Vagina (tissue), 2 donors: ENCODE data around the gene OSBPL10.

Experiments used
- POLR2A ChIP-seq, 2 donors: fragments of 450-650 bp; IDR thresholded peaks; one replicate each; pipeline ENCODE4 v1.6.1; 2017; ENCODE audit warnings: antibody characterized with exemption in 2 of 2, mild to moderate bottlenecking in 2 of 2, moderate library complexity in 2 of 2
- POLR2AphosphoS5 ChIP-seq, 2 donors: sonication (generic); formaldehyde crosslinking; IDR thresholded peaks; one replicate each; pipeline ENCODE4 v1.9.0; 2017; ENCODE audit warnings: antibody characterized with exemption in 2 of 2, mild to moderate bottlenecking in 2 of 2, low read depth in 1 of 2; ENCODE audit not compliant: insufficient read depth in 1 of 2

GRCh38 chr3:31840252-31840651 is 140.8 kb downstream of the OSBPL10 start:
- TF ChIP-seq POLR2AphosphoS5 (IDR thresholded peaks at IDR 0.05; ENCODE audit: insufficient read depth in 1 of 2, low read depth in 1 of 2) (no peak), POLR2A (IDR thresholded peaks at IDR 0.05) (no peak)
